ENCODE results near the gene ARHGEF11. TPM values are rescaled to one million over a fixed set of nuclear protein-coding genes. Genes with fewer than 3 reads are reported as not detected.

ARHGEF11 gene
- total and polyA plus RNA-seq, 7 donors = 7.0 to 22.8 (median 19.9) TPM

DNA sequence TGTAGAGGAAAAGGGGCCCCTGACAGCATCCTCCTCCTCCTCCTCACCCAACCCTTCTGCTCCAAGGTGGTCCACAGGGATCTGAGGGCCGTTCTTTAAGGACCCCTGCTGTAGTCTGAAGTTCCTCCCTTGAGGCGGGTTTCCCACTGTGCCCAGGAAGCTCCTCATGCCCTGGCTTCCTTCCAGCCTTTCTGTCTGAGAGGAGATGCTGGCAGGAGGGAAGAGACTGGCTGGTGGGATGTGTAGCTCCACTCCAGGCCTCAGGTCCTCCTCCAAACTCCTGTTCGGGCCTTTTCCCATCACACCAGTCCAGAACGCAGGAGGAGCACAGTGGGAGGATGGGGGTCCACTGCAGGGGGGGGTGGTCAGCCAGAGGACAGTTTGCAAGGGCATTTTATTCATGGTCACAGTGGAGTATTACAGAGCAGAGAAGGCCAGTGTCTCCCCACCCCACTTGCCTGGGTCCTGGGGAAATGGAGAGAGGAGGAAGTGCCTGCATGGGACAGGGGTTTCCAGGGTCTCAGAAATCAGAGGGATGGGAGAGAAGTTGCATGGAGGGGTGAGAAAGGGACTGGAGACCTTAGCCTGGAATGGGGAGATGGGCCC, 46.2 kb upstream of the ARHGEF11 start:
- H3K9me3 ChIP-seq = no peaks in the 10 kb centered on the region
- ATAC-seq = no peak
- H3K4me1 ChIP-seq = no peaks in the 10 kb centered on the region
- intact Hi-C loops (cut with DNase I) = no loop called here
- no peak overlapping the region for H3K4me3 ChIP-seq
- H3K27me3 ChIP-seq (ENCODE audit: insufficient read depth in 3 of 3, low read length in 2 of 3) = no peaks in the 10 kb centered on the region
- H3K36me3 ChIP-seq (ENCODE audit: insufficient read depth in 1 of 2, low read depth in 1 of 2) = no peaks in the 10 kb centered on the region
- WGBS, 3 donors = 80 to 82% (median 81%) methylated on average over 4 of the region's 4 CpGs
- TF ChIP-seq, protein P1, sequence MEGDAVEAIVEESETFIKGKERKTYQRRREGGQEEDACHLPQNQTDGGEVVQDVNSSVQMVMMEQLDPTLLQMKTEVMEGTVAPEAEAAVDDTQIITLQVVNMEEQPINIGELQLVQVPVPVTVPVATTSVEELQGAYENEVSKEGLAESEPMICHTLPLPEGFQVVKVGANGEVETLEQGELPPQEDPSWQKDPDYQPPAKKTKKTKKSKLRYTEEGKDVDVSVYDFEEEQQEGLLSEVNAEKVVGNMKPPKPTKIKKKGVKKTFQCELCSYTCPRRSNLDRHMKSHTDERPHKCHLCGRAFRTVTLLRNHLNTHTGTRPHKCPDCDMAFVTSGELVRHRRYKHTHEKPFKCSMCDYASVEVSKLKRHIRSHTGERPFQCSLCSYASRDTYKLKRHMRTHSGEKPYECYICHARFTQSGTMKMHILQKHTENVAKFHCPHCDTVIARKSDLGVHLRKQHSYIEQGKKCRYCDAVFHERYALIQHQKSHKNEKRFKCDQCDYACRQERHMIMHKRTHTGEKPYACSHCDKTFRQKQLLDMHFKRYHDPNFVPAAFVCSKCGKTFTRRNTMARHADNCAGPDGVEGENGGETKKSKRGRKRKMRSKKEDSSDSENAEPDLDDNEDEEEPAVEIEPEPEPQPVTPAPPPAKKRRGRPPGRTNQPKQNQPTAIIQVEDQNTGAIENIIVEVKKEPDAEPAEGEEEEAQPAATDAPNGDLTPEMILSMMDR (IDR thresholded peaks at IDR 0.05) = no peak
- no peak overlapping the region for H3K27ac ChIP-seq
- DNase-seq = no peak

DNA sequence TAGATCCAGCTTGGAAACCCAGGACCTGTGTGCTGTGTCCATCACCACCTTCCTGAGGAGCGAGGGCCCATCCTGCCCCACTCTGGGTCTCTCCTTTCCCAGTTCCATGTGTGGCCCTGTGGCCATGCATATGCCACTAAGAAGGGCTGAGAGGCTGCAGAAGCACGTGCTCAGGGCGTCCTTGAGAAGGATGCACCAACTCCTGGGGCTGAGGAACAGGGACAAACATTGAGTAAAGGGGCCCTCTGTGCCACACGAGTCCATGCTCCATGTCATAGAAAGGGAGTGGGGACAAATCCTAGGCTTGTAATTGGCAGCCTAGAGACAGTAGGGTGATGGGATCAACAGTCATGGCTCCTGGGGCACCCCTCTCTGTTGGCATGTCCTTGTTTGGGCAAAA, 45.6 kb upstream of the ARHGEF11 start:
- DNase-seq (no peak), ATAC-seq (no peak)
- TF ChIP-seq, protein P1 (IDR thresholded peaks at IDR 0.05) = no peak
- H3K9me3 ChIP-seq = no peaks in the 10 kb centered on the region
- H3K4me3 ChIP-seq = no peak overlapping the region
- H3K27me3 ChIP-seq (ENCODE audit: insufficient read depth in 3 of 3, low read length in 2 of 3) = no peaks in the 10 kb centered on the region
- H3K27ac ChIP-seq = no peak overlapping the region
- no peaks in the 10 kb centered on the region for H3K4me1 ChIP-seq
- intact Hi-C loops (cut with DNase I) = no loop called here
- WGBS, 3 donors = 92 to 94% (median 94%) methylated on average over 4 of the region's 4 CpGs
- no peaks in the 10 kb centered on the region for H3K36me3 ChIP-seq (ENCODE audit: insufficient read depth in 1 of 2, low read depth in 1 of 2)

DNA sequence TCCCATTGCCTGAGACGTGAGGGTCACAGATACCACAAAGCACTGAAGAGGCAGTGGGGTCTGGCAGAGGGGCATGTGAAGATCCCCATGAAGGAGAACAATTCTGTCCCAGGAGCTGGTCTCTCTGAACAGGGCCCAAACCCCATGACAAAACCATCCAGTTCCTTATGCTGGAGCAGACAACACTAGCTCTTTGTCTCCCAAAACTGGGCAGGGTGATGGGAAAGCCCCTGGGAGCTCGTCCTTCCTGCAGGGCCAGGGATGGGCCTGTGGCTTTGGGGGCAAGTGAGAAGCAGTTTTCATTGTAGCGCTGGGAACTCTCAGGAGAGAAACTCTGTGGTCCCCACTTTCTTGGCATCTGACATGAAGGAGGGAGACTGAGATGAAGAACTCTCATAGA, 45.2 kb upstream of the ARHGEF11 start:
- intact Hi-C loops (cut with DNase I) = loop anchor here in 1 of 2 donors (1.0 kb wide), 1 partner anchor 66 kb away; no protein-coding TSS in a partner anchor
- Histone ChIP-seq H3K36me3 (ENCODE audit: insufficient read depth in 1 of 2, low read depth in 1 of 2) (no peaks in the 10 kb centered on the region), H3K9me3 (no peaks in the 10 kb centered on the region), H3K27me3 (ENCODE audit: insufficient read depth in 3 of 3, low read length in 2 of 3) (no peaks in the 10 kb centered on the region), H3K4me3 (no peak overlapping the region), H3K4me1 (no peaks in the 10 kb centered on the region), H3K27ac (no peak overlapping the region)
- TF ChIP-seq, protein P1 (IDR thresholded peaks at IDR 0.05) = no peak
- 60 to 65% (median 63%) methylated on average over 2 to 3 of the region's 3 CpGs for WGBS, 3 donors
- ATAC-seq = no peak
- DNase-seq = no peak

DNA sequence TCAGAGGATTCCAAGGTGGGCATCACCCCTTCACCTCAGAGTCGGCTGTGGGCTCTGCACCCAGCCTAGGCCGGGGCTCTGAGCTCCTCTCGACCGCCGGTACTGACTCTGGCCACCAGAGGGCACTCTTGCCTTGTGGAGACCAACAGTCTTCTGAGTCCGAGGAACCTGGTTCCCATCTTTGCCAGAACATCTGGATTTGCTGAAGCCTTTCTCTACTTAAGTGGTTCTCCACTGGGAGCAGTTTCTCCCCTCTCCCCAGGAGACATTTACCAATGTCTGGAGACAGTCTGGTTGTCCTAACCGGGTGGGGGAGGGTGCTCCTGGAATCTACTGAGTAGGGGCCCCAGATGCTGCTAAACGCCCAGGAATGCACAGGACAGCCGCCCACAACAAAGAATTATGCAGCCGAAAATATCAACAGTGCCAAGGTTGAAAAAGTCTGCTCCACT, 44.7 kb upstream of the ARHGEF11 start:
- Histone ChIP-seq H3K27ac (no peak overlapping the region), H3K4me3 (no peak overlapping the region), H3K36me3 (ENCODE audit: insufficient read depth in 1 of 2, low read depth in 1 of 2) (no peaks in the 10 kb centered on the region), H3K4me1 (no peaks in the 10 kb centered on the region), H3K9me3 (no peaks in the 10 kb centered on the region), H3K27me3 (ENCODE audit: insufficient read depth in 3 of 3, low read length in 2 of 3) (no peaks in the 10 kb centered on the region)
- intact Hi-C loops (cut with DNase I) = loop anchor here in 1 of 2 donors (1.0 kb wide), 1 partner anchor 66 kb away; no protein-coding TSS in a partner anchor
- peak; percentile 86 to 92 for DNase-seq
- peak; percentile 82 to 93 (median 86) for ATAC-seq
- TF ChIP-seq, protein P1 (IDR thresholded peaks at IDR 0.05) = peak; percentile 93
- WGBS, 3 donors = 7 to 10% (median 10%) methylated on average over 10 of the region's 10 CpGs

DNA sequence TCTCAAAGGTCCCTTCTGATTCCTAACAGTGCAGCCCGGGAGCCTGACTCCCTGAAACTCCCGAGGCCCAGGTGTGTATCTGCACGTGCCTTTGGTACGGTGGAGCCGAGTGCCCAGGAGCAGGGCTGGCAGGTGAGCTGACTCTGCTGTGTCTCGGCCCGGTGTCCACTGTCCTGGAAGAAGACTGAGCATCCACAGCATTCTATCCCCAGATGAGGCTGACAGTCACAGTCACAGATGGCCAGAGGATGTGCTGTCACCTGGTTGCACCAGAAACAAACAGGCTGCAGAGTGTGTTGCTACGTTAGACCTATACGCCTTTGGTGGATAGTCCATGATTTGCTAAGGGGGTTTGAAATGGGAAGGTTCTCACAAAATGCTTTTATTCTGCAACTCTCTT, 44.2 kb upstream of the ARHGEF11 start:
- intact Hi-C loops (cut with DNase I) = loop anchor here (1.0 kb wide), 1 partner anchor 67 kb away; no protein-coding TSS in a partner anchor
- TF ChIP-seq, protein P1 (IDR thresholded peaks at IDR 0.05) = no peak
- H3K9me3 ChIP-seq = no peaks in the 10 kb centered on the region
- no peak overlapping the region for H3K4me3 ChIP-seq
- no peaks in the 10 kb centered on the region for H3K36me3 ChIP-seq (ENCODE audit: insufficient read depth in 1 of 2, low read depth in 1 of 2)
- no peaks in the 10 kb centered on the region for H3K27me3 ChIP-seq (ENCODE audit: insufficient read depth in 3 of 3, low read length in 2 of 3)
- H3K4me1 ChIP-seq = no peaks in the 10 kb centered on the region
- DNase-seq = no peak
- H3K27ac ChIP-seq = no peak overlapping the region
- peak in 2 of 4 donors; percentile 11 to 35 for ATAC-seq
- WGBS, 3 donors = 86 to 93% (median 87%) methylated on average over 9 of the region's 9 CpGs

Measured in psoas muscle (tissue), 8 donors.